Frontal cortex (tissue), 4 donors: ENCODE results near the gene CRABP2. TPM values are rescaled to one million over a fixed set of nuclear protein-coding genes. Genes with fewer than 3 reads are reported as not detected.

ENCODE experiments used
- DNase-seq, 2 donors: peaks; one replicate each; pipeline ENCODE4 v3.0.0; 2012; ENCODE audit warnings: low spot score in 2 of 2
- FAIRE-seq: peaks from 2 replicates; lab custom pipeline; 2012; peaks lifted over from hg19 to GRCh38; lab: Jason Lieb, UNC
- total RNA-seq: library from RNA; depleted of rRNA; stranded (reverse); fragments of >200 nt; gene quantifications from one replicate; pipeline ENCODE4 v1.2.3, GENCODE V29; 2014
- donor health status: control.
- donor health status: control.
- donor health status: control.

Gene CRABP2
- total RNA-seq, 1 donor from 2014 or later, result 7.7 TPM

DNA sequence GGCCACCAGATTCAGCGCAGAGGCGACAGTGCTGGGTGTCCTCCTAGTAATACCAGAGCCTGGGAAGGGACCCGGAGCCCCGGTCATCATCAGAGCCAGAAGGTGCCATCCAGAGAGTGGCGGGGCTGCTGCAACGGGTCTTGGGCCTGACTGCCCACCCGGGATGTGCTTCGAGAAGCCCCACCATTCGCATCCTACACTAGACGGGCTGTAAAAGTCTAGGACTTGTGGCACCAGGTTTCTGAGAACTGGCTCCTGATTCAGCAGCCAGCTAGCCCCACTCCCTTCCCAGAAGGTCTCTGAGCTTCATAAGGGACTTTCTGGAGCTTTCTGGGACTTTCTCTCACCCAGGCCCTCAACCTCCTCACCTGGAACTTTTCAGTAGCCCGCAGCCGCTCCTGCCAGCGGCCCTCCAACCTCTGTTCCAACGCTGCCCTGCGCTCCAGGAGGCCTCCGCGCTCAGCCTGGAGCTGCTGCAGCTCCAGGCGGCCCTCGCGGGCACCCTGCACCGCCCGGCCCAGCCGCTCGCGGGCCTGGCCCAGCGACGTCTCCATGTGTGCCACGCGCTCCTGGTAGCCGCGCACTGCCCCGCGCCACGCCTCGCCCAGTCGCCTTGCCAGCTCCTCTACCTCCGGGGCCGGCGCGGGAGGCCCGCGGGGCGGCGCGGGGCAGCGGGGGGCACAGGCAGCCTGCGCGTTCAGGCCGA lies 29.1 kb downstream of the CRABP2 start:
- FAIRE-seq, result no peak
- no peak for DNase-seq

- FAIRE-seq (no peak), DNase-seq (peak in 1 of 2 donors; percentile 48)
These were observed 29.9 kb downstream of the CRABP2 start for GRCh38 chr1:156675210-156676113.

DNA sequence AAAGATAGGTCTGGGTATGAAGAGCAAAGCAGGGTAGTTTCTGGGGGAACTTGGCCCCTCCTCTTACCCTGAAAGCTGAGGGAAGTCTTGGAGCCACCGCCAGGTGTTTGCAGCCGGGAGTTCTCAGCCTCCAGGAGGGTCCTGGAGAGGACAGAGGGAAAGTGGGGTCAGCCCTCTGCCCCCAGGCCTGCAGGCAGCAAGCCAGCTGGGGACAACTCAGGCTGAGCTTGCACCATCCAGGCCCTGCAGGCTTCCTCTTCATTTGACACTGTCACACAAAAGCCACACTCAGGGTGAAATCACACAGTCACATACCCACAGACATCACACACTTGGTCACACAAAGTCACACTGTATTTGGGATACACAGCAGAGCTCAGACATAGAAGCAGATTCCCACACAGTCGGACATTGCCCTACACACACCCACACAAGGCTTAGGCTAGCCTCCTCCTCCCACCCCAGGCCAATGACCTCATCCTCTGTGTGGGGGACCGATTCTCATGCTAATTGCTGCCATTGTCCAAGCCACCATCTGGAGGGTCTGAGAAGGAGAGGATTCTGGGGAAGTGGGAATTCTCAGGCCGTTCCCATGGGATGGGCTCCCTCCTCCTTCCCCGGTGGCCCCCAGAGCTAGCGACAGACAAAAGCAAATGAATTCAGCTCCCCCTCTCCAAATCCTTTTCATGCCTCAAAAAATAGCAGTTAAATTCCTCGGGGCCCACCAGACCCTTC lies 31.8 kb downstream of the CRABP2 start:
- FAIRE-seq (no peak), DNase-seq (no peak)

DNA sequence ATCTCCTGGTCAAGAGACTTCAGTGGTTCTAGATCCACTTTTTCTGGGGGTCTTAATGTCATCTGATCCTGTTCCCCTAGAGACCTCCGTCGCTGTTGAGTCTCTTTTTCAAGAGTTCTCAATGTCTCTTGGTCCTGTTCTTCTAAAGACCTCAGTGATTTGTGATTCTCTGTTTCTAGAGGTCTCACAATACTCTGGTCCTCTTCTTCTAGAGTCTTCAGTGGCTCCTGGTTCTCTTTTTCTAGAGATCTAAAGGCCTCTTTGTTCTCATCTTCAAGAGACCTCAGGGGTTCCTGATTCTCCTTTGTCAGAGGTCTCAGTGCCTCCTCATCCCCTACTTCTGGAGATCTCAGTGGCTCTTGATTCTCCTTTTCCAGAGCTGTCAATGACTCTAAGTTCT lies 33.6 kb downstream of the CRABP2 start:
- DNase-seq, result no peak

DNA sequence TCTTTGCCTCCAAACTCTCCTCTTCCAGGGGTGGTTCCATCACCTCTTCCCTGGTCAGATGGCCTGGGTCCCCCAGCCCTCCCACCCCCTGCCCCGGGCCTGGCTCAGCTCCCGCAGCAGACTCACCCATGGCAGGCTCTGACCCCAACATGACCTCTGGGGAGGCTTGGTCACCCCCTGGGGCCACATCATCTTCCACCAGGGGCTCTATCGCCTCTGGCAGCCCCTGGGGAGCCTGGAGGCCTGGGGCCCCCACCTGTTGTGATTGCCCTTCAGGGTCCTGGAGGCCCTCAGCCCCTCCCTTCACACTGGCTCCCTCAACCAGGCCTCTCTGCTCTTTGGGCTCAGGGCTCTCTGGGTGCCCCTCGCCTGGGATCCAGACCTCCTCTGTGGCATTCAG lies 34.6 kb downstream of the CRABP2 start:
- DNase-seq (no peak), FAIRE-seq (no peak)

More for the DNA sequence above, 33.6 kb downstream of the CRABP2 start:
- no peak for FAIRE-seq

DNA sequence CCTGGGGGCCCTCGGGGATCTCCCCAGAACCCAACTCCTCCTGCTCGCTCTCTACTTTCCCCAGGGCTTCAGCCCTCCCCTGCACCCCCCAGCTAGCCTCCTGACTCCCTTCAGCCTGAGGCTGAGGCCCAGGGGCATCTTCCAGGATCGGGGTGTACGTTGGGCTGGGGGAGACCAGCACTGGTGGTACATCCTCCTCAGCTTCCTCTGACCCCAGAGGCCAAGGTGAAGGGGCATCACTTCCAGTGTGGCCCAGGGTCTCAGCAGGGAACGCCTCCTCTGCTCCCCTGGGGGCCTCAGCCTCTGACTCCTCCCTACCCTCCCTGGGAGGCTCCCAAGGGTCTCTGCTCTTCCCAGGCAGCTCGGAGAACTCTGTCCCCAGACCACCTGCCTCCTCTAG lies 35.0 kb downstream of the CRABP2 start:
- no peak for DNase-seq
- no peak for FAIRE-seq

DNA sequence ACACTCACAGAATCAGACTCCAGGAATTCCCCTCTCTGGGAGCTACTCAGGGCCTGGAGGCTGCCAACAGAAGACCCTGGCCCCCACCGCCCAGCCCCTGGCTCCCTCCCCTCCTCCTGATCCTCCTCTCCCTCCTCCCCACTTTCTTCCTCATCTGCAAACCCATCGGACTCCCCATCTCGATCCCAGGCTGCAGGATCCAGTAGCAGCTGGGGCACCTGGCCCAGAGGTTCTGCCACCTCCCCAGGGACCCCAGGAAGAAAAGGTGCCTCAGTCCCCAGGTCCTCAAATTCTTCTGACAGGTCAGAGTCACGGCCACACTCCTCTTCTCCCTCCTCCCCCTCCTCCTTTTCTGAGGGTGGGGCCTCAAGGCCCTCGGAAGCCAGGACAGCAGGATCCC lies 35.6 kb downstream of the CRABP2 start:
- FAIRE-seq (no peak), DNase-seq (no peak)

DNA sequence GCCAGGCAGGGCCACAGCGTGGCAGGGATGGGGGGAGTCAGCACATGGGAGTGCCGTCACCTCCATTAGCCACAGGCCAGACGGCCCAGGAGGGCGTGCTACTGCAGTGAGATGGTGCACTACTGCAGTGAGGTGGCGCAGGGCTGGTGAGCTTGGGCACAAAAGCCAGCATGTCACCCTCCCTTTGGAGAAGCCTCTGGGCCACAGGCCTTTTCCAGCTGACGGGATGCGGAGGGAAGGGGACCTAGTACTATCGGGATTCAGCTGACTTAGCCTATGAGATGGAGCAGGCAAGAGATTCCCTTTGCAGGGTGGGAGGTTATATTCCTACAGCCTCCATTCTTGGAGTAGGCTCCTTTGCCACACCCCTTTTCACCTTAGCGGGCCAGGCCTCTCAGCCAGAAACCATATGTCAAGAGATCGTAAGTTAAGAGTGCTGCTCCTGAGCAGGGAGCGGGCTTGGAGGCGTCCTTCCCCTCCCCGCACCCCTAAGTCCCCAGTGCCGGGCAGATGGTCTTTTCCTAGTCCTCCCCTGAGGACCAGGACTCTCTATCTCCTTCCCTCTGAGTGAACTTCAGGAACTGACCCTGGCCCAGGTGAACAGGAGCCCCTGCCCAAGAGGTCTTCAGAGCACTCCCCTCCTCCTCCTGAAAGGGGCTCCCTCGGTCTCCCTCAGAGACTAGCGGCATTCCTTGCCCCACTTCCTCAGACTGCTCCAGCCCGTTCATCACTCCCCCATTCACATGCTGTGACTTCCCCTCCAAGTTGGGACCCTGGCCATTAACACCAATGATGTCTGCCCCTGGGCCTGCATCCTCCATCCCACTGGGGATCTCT lies 36.4 kb downstream of the CRABP2 start:
- FAIRE-seq, result no peak
- DNase-seq, result no peak

- FAIRE-seq (no peak), DNase-seq (no peak)
These were observed 37.2 kb downstream of the CRABP2 start for GRCh38 chr1:156667968-156668709.

DNA sequence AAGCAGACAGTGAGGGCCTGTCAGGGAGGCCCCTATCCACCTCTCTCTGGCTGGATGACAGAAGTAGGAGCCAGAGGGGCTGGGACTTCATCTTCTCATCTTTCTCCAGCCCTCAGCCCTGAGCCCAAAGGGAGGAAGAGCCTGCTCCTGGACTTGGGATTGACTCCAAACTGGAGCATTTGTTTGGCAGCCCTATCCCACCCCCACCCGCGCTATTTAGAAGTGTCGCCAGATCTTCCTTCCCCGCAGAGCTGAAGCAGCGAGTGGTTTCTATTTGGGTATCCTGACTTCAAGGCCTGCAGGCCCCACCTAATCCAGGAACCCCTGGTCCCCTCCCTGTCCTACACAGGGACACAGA lies 37.8 kb downstream of the CRABP2 start:
- no peak for DNase-seq

DNA sequence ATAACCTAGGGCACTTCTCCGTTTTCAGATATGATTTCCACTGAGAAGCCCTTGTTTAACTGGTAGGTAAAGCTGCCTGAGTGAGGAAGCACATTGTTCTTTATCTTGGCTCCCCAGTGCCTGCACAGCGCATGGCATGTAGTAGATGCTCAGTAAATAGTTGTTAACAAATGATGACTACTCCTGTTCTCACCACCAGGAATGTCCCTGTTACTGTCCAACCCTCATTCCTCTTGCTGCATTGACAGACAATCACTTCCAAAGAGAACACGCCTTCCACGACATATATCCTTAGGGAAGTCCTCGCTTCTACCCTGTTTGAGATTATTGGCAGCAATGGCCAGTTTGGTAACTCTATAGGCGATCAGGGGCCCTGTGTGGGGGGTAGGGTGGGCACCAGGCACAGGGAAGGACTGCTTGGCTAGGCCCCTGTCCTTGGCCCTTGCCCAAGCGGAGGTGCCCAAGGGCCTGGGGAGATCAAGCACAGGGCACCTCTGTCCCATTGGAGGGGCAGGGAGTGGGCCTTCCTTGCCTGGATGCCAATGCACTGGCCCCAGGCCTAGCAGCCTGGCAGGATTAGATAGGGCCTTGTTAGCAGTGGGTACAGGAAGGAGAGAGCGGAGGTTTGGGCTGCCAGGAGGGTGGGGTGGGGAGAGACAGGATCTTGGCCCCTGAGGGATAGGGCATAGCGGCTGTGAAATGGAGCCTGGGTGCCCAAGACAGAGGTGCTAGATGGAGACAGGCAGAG lies 38.3 kb downstream of the CRABP2 start:
- DNase-seq (no peak), FAIRE-seq (no peak)

More for the DNA sequence above, 37.8 kb downstream of the CRABP2 start:
- FAIRE-seq, result no peak

DNA sequence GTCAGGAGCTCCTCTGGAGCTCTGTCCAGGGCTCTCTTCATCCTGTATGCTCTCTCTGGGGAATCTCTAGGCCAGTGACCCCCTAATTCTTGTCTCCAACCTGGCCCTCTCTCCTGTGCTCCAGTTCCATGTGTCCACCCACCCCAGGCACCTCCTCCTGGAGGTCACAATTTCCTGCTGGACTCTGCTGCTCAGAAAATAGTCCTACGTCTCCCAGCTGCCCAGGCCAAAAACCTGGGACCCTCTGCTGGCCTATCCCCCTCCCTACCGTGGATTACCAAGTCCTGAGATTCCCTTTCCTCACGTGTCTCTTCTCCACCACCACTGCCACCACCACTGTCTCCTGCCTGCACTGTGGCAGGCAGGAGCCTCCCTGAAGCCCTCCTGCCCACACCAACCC lies 39.8 kb downstream of the CRABP2 start:
- FAIRE-seq (no peak), DNase-seq (no peak)

GRCh38 chr1:156664767-156665411 lies 40.5 kb downstream of the CRABP2 start:
- DNase-seq (no peak), FAIRE-seq (no peak)

DNA sequence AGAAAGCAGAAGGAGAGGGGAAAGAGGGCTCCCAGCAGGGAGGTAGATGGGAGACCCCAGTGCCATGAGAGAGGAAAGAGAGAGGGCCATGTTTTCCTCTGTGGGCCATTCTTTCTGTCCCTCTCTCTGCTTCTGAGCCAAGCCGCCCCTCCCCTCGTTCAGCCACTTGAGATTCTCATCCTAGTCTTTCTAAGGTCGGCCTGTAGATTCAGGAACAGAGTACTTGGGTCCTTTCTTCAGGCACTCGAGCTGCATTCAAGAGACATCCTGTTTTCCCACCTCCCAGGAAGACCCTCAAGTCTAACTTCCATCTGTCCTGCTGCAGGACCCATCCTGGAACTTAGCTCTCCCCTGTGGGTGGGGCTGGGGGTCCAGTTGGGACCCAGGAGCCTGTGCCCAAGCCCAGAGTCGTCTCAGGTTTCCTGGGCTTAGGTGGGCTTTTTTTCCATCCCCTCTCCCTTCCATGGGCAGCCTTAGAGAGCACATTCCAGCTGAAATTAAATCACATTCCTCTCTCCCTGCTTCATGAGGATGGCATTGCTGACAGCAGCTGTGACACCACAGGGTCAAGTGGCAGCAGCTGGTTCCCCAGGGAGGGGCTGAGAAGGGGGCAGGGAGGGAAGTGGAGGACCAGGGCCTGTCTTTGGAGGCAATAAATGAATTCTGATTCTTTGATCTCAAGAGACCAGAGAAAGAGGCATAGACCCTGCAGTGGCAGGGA lies 41.2 kb downstream of the CRABP2 start:
- DNase-seq (peak in 1 of 2 donors; percentile 18), FAIRE-seq (no peak)

DNA sequence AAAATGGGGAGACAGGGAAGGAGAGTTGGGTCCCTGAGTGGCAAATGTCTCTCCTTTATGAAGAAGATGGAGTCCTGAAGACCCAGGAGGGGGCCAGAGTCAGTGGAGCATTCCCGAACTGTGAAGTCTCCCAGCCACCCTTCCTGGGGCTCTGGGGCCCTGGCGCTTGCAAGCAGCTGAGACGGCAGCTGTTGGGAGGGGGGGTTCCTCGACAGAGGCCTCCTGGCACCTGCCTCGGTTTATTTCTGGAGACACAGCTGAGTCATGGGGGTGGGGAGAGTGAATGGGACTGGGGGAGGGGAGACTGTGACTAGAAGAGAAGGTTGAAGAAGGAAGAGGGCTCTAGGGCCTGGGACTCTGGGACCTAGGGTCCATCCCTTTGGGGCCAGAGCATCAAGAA lies 42.2 kb downstream of the CRABP2 start:
- DNase-seq, result peak in 1 of 2 donors; percentile 19
- FAIRE-seq, result no peak

DNA sequence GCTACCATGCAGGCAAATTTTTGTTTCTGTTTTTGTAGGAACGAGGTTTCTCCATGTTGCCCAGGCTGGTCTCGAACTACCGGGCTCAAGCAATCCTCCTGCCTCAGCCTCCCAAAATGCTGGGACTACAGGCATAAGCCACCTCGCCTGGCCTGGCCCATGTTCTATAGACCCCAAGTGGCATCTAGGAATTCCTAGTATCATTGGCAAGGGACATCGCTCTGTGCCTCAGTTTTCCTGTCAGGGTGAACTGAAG lies 42.7 kb downstream of the CRABP2 start:
- FAIRE-seq (no peak), DNase-seq (no peak)

GRCh38 chr1:156662005-156662799 lies 43.2 kb downstream of the CRABP2 start:
- FAIRE-seq, result no peak
- DNase-seq, result peak in 1 of 2 donors; percentile 71
